Measurements from ENCODE around the gene PNMA6F.
"Not testable (repeated sequence)": the region's sequence is repeated elsewhere in the genome, so short reads cannot be mapped to it uniquely, and the experiment has no call there.

PNMA6F gene

DNA sequence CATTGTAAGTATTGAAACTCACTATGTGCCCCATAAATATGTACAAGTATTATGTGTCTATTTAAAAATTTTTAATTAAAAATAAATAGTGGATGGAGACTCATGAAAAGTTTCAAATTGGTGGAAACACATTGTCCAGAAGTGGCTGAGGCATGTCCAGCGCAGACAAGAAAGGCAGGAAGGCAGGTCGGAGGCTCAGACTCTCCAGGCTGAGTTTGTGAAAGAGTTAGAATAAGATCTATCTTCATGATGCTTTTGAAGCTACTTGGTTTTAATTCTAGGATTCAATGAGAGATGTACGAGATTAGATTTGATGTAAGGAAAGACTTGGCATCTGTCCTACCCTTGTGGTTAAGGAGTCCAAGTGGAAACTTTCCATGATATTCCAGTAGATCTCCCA, 19.8 kb downstream of the PNMA6F start:
- no peak for DNase-seq

- no peak for DNase-seq
Observed at GRCh38 chrX:153299855-153300254, 21.7 kb downstream of the PNMA6F start.

DNA sequence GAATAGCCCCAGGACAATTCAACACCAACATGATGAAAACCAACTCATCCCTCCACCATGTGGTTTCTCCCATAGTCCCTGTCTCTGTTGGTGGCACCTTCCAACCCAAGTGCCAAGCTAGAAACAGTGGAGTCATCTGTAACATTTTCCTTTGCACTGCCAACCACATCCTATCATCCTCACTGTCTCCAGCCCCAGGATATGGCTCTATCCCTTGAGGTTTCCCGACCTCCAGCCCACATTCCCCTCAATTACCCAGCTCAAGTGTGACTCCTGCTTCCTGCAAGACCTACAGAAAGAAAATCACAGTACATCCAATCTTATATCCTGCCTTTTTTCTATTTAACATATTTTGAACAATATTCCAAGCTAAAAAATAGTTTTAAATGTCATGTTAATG, 24.2 kb downstream of the PNMA6F start:
- no peak for DNase-seq

DNA sequence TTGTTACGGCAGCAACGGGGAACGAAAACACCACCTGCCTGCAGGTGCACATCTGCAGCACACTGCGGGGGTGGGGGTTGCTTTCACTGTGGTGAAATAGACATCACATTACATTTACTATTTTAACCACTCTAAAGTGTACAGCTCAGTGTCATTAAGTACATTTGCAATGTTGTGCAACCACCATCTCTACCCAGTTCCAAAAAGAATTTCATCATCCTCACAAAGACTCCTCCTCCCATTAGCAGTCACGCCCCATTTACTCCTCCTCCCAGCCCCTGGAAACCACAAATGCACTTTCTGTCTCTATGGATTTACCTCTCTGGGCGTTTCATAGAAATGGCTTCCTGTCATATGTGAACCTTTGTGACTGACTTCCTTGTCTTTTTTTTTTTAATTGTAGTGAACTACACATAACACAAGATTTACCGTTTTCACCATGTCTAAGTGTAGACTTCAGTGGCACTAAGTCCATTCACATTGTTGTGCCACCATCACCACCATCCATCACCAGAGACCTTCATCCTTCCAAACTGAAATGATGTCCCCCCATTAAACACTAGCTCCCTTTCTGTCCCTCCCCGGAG, 28.0 kb downstream of the PNMA6F start:
- DNase-seq: not testable (repeated sequence)

DNA sequence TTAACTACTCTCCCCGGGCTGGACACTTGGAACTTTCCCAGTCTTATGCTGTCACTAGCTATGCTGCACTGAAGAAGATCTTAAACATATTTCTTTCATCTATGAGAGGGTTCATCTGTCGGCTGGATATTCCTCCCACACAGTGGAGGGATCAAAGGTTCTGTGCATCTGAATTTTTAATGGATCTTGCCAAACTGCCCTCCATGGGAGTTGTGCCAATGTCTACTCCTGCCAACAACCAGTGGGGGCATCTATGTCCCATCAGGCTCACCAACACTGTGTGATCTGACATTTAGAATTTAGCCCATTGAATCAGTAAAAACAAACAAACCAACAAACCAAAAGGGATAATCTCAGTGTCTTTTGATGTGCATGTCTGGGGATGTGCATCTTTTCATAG, 32.8 kb downstream of the PNMA6F start:
- DNase-seq: not testable (repeated sequence)

GRCh38 chrX:153285678-153286077, 35.9 kb downstream of the PNMA6F start:
- DNase-seq: not testable (repeated sequence)

- DNase-seq: not testable (repeated sequence)
Observed at GRCh38 chrX:153283982-153284381, 37.6 kb downstream of the PNMA6F start.

DNA sequence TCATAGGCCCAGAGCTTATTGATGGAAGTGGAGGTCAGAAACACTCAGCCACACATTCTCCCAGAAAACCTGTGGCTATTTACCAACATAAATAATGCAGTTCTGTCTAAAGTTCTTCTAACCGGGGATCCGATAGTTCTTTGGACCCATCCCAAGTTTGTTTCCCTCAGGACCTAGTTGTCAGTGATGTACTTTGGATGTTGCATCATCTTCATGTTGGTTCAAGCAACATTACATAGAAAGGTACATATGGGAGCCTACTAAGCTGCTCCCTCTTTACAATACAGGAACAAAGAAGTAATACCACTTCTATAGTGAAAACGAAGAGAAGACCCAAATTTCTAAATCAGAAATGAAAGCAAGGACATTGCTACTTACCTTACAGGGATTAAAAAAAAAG, 39.8 kb downstream of the PNMA6F start:
- not testable (repeated sequence) for DNase-seq

DNA sequence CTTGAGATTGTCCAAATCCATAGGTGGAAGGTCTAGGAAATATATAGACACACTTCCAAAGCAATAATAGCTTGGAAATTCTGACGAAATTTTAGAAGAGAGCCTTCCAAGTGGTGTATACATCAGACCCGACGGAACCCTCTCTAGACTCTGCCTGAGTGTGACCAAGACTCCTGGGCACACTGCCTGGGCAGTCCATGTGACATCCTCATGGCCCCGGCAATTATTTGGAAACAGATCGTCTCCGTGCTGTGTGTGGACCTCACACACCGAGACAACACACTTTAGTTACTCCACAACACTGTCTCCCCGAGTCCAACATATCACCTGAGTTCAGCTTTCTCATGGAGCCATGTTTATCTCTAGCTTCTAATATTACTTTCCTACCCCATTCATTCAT, 42.3 kb downstream of the PNMA6F start:
- DNase-seq: not testable (repeated sequence)

- not testable (repeated sequence) for DNase-seq
Observed at GRCh38 chrX:153276049-153276448, 45.5 kb downstream of the PNMA6F start.

GRCh38 chrX:153275418-153275817, 46.1 kb downstream of the PNMA6F start:
- not testable (repeated sequence) for DNase-seq

GRCh38 chrX:153272584-153272983, 49.0 kb downstream of the PNMA6F start:
- DNase-seq: not testable (repeated sequence)

DNA sequence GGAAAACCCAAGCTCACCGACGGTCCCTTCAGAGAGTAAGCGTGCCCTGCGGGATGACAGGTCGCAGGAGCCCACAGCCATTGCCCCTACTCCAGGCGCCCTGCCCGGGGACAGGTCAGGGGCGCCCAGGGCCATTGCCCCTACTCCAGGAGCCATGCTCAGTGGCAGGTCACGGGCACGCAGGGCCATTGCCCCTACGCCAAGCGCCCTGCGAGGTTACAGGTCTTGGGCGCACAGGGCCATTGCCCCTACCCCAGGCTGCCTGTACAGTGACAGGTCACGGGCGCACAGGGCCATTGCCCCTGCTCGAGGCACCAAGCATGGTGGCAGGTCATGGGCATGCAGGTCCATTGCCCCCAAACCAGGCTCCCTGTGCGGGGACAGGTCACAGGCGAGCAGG, 49.5 kb downstream of the PNMA6F start:
- not testable (repeated sequence) for DNase-seq
